Suprapubic skin (tissue), 3 donors: ENCODE measurements around the gene GOT2.

Source experiments
- EP300 ChIP-seq: sonication (generic); formaldehyde crosslinking; IDR thresholded peaks from one replicate; pipeline ENCODE4 v1.6.1; 2017; ENCODE audit warnings: antibody characterized with exemption
- POLR2A ChIP-seq, 2 donors: fragments of 450-650 bp; IDR thresholded peaks; one replicate each; pipeline ENCODE4 v1.6.1; 2017; ENCODE audit warnings: antibody characterized with exemption in 2 of 2, mild to moderate bottlenecking in 2 of 2, moderate library complexity in 2 of 2
- TF ChIP-seq, protein P1 (sequence below), 2 donors: fragments of 200-600 bp in 1 of 2; fragments of 450-650 bp in 1 of 2; sonication (generic) in 1 of 2; IDR thresholded peaks; one replicate each; pipeline ENCODE4 v1.5.1; 2016 to 2019; ENCODE audit warnings: antibody characterized with exemption in 2 of 2, mild to moderate bottlenecking in 1 of 2, moderate library complexity in 1 of 2

DNA sequence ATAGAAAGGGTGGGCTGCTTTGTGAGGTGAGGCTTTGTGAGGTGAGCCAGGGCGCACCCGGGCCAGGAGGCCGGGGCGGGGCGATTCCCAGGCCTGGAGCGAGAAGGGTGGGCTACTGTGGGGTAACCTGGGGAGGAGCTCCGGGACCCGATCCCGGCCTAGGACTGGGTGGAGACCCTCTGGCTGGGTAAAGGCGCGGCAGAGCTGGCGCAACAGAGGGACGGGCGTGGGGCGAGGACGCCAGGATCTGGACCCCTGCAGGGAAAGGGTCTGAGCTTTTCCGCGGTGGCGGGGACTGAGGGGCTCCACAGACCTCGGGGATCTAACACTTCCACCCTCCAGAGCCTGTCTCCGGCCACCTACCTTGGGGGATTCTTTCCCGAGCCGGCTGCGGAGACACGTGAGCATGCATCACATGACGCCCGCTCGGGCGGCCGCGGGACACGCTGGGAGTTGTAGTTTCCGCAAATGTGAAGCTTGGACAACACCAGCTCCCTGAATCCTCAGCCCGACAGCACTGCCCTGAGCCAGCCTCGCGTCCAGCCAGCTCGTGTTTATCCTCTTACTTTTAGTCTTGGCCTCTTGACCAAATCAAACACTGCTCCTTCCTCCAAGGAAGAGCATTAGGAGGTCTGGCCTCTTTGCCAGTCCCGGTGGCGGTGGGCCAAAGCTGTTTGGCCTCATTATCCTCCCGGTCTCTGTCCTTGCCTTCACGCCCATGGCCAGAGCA is 49.6 kb downstream of the GOT2 start, which contains the start of gene SLC38A7:
- TF ChIP-seq, protein P1, sequence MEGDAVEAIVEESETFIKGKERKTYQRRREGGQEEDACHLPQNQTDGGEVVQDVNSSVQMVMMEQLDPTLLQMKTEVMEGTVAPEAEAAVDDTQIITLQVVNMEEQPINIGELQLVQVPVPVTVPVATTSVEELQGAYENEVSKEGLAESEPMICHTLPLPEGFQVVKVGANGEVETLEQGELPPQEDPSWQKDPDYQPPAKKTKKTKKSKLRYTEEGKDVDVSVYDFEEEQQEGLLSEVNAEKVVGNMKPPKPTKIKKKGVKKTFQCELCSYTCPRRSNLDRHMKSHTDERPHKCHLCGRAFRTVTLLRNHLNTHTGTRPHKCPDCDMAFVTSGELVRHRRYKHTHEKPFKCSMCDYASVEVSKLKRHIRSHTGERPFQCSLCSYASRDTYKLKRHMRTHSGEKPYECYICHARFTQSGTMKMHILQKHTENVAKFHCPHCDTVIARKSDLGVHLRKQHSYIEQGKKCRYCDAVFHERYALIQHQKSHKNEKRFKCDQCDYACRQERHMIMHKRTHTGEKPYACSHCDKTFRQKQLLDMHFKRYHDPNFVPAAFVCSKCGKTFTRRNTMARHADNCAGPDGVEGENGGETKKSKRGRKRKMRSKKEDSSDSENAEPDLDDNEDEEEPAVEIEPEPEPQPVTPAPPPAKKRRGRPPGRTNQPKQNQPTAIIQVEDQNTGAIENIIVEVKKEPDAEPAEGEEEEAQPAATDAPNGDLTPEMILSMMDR (IDR thresholded peaks at IDR 0.05): no peak
- TF ChIP-seq POLR2A (IDR thresholded peaks at IDR 0.05) (no peak), EP300 (no peak)
